Tibial artery (tissue), 4 donors: ENCODE results near the gene SARNP.
A peak's percentile ranks its signal among the peaks of the same experiment; 100 is the strongest.

Experiments used
- DNase-seq, 2 donors: peaks; one replicate each; pipeline ENCODE4 v3.0.0-alpha.2; 2019
- H3K27ac ChIP-seq, 2 donors: fragments of 200-600 bp; sonication (generic) in 1 of 2; 1 replicate in 1 of 2; 2 replicates in 1 of 2; pipeline ENCODE4 v1.5.1; 2018 to 2019; ENCODE audit warnings: mild to moderate bottlenecking in 1 of 2
- H3K27me3 ChIP-seq, 2 donors: fragments of 200-600 bp; sonication (generic) in 1 of 2; one replicate each; pipeline versions ENCODE4 v1.5.1 to v1.6.0; 2016 to 2019
- H3K36me3 ChIP-seq, 3 donors: fragments of 200-600 bp; sonication (generic) in 2 of 3; one replicate each; pipeline ENCODE4 v1.5.1; 2016 to 2019; ENCODE audit warnings: mild to moderate bottlenecking in 2 of 3
- H3K4me1 ChIP-seq, 4 donors: fragments of 200-600 bp; sonication (generic) in 2 of 4; 1 replicate in 3 of 4; 2 replicates in 1 of 4; pipeline ENCODE4 v1.5.1; 2016 to 2019
- H3K4me3 ChIP-seq, 2 donors: fragments of 200-600 bp; sonication (generic) in 1 of 2; 1 replicate in 1 of 2; 2 replicates in 1 of 2; pipeline ENCODE4 v1.5.1; 2018 to 2019; ENCODE audit warnings: mild to moderate bottlenecking in 2 of 2
- H3K9me3 ChIP-seq, 3 donors: fragments of 200-600 bp; sonication (generic) in 1 of 3; one replicate each; pipeline ENCODE4 v1.5.1; 2016 to 2019
- CTCF ChIP-seq, 2 experiments: fragments of 200-600 bp in 1 of 2; fragments of 450-650 bp in 1 of 2; IDR thresholded peaks; one replicate each; pipeline ENCODE4 v1.5.1; 2017 to 2019; ENCODE audit warnings: antibody characterized with exemption in 2 of 2, mild to moderate bottlenecking in 1 of 2, moderate library complexity in 1 of 2
- intact Hi-C: fragments of 100-400 bp; cut with DNase I; formaldehyde crosslinking; loops from one replicate; pipeline ENCODE4 v1.15.0; 2023; ENCODE audit warnings: low total_unique reads

Gene SARNP

GRCh38 chr12:55739025-55739378 lies 78.5 kb downstream of the SARNP start:
- intact Hi-C loops, result loop anchor here (2.0 to 5.0 kb wide), 2 partner anchors 57 to 202 kb away; a partner anchor contains a TSS
- Histone ChIP-seq H3K27ac (no peak overlapping the region), H3K4me3 (peak overlapping the region in 1 of 2 donors; percentile 67)

DNA sequence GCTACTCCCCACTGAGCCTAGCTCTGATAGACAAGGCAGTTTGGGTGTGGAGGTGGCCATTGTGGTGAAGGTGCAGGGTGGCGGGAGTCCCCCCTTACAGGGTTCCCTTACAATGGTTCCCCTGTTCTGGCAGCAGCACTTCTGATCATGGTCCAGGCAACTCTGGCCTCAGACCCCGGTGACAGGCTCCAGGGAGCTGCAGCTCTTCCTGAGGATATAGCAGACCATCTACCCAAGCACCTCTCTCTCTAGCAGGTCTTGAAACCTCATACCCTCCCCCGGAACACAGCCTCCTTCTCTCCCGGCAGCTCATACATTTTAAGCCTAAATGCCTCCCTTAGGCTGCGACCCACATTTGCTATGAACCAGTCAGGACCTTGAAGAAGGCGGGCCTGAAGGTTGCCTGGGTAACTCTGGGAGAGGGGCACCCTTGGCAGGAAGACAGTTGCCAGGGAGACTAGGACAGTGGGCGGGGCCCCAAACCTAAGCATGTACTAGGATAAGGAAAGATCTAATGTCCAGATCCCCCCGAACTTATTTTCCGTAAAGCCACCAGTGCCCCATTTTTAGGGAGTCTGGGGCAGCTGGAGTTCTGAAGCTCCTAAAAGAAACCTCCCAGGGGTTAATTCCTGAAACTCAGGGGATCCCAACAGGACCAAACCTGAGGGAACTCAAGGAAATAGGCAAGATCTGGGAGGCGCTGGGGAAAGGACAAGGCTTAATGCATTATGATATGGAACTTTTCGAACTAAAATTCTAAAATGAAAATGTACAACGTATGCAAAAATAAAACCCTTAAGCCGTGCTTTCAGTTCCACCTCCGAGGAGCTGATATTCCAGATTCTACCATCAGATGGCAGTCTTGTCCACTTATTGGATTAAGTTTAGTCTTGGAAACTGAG lies 79.2 kb downstream of the SARNP start:
- Histone ChIP-seq H3K4me1 (peaks cover 0 to 19% (median 14%) of the 10 kb centered on the region in 4 donors), H3K4me3 (peak overlapping the region; percentile 52 to 67), H3K9me3 (no peaks in the 10 kb centered on the region), H3K36me3 (no peaks in the 10 kb centered on the region), H3K27ac (peak overlapping the region; percentile 71 to 73), H3K27me3 (no peaks in the 10 kb centered on the region)
- peak; percentile 86 to 96 for TF ChIP-seq CTCF (IDR thresholded peaks at IDR 0.05)
- DNase-seq, result peak; percentile 87 to 89
- intact Hi-C loops, result loop anchor here (2.0 to 5.0 kb wide), 2 partner anchors 56 to 202 kb away; a partner anchor contains a TSS

More at GRCh38 chr12:55739025-55739378, 78.5 kb downstream of the SARNP start:
- no peak for DNase-seq
- Histone ChIP-seq H3K36me3 (no peaks in the 10 kb centered on the region), H3K27me3 (no peaks in the 10 kb centered on the region), H3K9me3 (no peaks in the 10 kb centered on the region), H3K4me1 (peaks cover 0 to 25% (median 20%) of the 10 kb centered on the region in 4 donors)
- TF ChIP-seq CTCF (IDR thresholded peaks at IDR 0.05), result no peak

DNA sequence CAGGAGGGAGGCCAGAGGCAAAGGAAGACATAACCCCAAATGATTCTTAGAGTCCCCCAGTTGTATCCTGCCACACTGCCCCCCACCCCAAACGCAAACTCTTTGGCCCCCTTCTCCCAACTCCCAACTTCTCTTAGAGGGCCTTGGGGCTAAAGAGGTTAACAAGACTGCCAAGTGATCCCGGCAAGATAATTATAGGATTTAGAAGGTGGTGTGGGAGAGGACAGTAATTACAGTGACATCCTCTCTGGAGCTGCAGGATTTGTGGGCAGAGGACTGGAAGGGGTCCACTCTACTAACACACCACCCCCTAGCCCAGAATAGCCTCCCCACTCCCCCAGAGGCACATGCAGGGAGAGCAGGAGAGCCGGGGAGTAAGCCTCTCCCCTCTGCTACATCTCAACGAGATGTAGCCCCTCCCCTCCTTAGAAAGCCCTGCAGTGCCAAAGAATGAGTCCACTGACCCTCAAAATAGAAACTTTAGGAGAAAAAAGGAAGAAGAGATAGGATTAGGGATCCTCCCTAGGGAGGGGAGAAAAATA lies 79.9 kb downstream of the SARNP start:
- Histone ChIP-seq H3K27me3 (no peaks in the 10 kb centered on the region), H3K4me3 (peak overlapping the region in 1 of 2 donors; percentile 67), H3K27ac (peak overlapping the region; percentile 71 to 73), H3K36me3 (no peaks in the 10 kb centered on the region), H3K4me1 (peaks cover 0 to 17% (median 13%) of the 10 kb centered on the region in 4 donors), H3K9me3 (no peaks in the 10 kb centered on the region)
- intact Hi-C loops, result loop anchor here (2.0 to 5.0 kb wide), 2 partner anchors 55 to 203 kb away; a partner anchor contains a TSS
- DNase-seq, result no peak
- TF ChIP-seq CTCF (IDR thresholded peaks at IDR 0.05), result no peak

- peak in 1 of 2 donors; percentile 83 for DNase-seq
- intact Hi-C loops, result loop anchor here (5.0 kb wide), 1 partner anchor 55 kb away; a partner anchor contains a TSS
- H3K9me3 ChIP-seq, result no peaks in the 10 kb centered on the region
- peak; percentile 73 to 74 for TF ChIP-seq CTCF (IDR thresholded peaks at IDR 0.05)
- no peaks in the 10 kb centered on the region for H3K27me3 ChIP-seq
- H3K36me3 ChIP-seq, result no peaks in the 10 kb centered on the region
- peaks cover 0 to 15% (median 11%) of the 10 kb centered on the region in 4 donors for H3K4me1 ChIP-seq
- H3K27ac ChIP-seq, result peak overlapping the region; percentile 71 to 73
- no peak overlapping the region for H3K4me3 ChIP-seq
These were observed 80.5 kb downstream of the SARNP start for GRCh38 chr12:55736780-55737580.

DNA sequence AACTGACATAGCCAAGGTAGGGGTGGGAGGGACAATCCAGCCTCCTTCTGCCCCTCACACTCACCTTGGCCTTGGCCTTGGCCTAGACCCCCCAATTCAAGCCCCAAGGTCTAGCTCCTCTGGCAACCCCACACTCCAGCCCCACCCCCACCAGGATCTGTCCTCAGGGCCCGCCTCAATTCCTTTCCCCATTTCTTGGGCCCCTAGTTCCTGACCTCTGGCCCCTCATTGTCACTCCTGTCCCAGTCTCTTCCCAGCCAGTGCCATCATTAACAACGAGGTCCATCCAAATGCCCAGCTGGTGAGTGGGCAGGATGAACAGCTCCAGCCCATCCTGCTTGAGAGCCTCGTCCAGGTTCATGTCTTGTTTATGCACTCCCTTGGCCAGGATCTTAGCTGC lies 81.4 kb downstream of the SARNP start:
- Histone ChIP-seq H3K9me3 (no peaks in the 10 kb centered on the region), H3K27ac (no peak overlapping the region), H3K4me1 (peaks cover 0 to 15% (median 11%) of the 10 kb centered on the region in 4 donors), H3K4me3 (no peak overlapping the region), H3K27me3 (no peaks in the 10 kb centered on the region), H3K36me3 (no peaks in the 10 kb centered on the region)
- DNase-seq, result no peak
- TF ChIP-seq CTCF (IDR thresholded peaks at IDR 0.05), result no peak
- intact Hi-C loops, result loop anchor here (5.0 kb wide), 1 partner anchor 54 kb away; a partner anchor contains a TSS
